WERI-Rb-1 (cell line): ENCODE data around the gene COQ8B.

ENCODE experiments used
- DNase-seq: peaks from one replicate; pipeline ENCODE4 v3.0.0-alpha.2; 2020
- H3K27ac ChIP-seq: fragments of 250-450 bp; sonication (Bioruptor Pico); 2 replicates; pipeline ENCODE4 v1.5.1; 2020; ENCODE audit warnings: mild to moderate bottlenecking, moderate library complexity
- H3K27me3 ChIP-seq: fragments of 250-450 bp; sonication (Bioruptor Pico); 2 replicates; pipeline ENCODE4 v1.5.1; 2021; ENCODE audit warnings: mild to moderate bottlenecking, low read depth, moderate library complexity; ENCODE audit not compliant: insufficient read depth, severe bottlenecking
- H3K36me3 ChIP-seq: fragments of 250-450 bp; sonication (Bioruptor Pico); 2 replicates; pipeline ENCODE4 v1.5.1; 2020; ENCODE audit warnings: mild to moderate bottlenecking, moderate library complexity
- H3K4me3 ChIP-seq: 2 replicates; pipeline ENCODE4 v1.5.1; 2011; ENCODE audit warnings: low read depth, mild to moderate bottlenecking, control low read depth, low read length
- H3K9me3 ChIP-seq: fragments of 250-450 bp; sonication (Bioruptor Pico); 2 replicates; pipeline ENCODE4 v1.5.1; 2021; ENCODE audit warnings: mild to moderate bottlenecking, moderate library complexity; ENCODE audit not compliant: severe bottlenecking
- TF ChIP-seq, protein P1 (sequence below): IDR thresholded peaks from 2 replicates; pipeline ENCODE4 v1.5.1; 2011; ENCODE audit warnings: low read depth, mild to moderate bottlenecking, control low read depth, inconsistent platforms, low read length

The COQ8B gene

DNA sequence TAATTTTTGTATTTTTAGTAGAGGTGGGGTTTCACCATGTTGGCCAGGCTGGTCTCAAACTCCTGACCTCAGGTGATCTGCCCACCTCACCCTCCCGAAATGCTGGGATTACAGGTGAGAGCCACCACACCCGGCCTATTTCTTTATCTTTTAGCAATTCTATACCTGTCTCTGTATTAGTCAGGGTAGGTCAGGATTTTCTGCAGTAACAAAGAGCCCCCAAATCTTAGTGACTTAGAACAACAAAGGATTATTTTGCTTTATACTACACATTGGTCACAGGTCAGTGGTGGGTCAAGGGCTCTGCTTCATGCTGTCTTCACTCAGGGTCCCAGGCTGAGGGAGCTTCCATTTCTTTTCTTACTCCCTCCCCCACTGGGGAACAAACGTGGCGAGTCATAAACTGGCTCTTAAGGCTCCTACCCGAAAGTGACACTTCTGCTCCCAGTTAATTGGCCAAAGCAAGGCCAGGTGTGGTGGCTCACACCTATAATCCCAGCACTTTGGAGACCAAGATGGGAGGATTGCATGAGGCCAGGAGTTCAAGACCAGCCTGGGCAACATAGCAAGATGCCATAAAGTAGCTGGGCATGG, 7.1 kb upstream of the COQ8B start:
- Histone ChIP-seq H3K27ac (no peak overlapping the region), H3K36me3 (peaks cover 31% of the 10 kb centered on the region), H3K9me3 (peaks cover 6% of the 10 kb centered on the region), H3K4me3 (no peak overlapping the region), H3K27me3 (no peaks in the 10 kb centered on the region)
- no peak for DNase-seq
- TF ChIP-seq, protein P1, sequence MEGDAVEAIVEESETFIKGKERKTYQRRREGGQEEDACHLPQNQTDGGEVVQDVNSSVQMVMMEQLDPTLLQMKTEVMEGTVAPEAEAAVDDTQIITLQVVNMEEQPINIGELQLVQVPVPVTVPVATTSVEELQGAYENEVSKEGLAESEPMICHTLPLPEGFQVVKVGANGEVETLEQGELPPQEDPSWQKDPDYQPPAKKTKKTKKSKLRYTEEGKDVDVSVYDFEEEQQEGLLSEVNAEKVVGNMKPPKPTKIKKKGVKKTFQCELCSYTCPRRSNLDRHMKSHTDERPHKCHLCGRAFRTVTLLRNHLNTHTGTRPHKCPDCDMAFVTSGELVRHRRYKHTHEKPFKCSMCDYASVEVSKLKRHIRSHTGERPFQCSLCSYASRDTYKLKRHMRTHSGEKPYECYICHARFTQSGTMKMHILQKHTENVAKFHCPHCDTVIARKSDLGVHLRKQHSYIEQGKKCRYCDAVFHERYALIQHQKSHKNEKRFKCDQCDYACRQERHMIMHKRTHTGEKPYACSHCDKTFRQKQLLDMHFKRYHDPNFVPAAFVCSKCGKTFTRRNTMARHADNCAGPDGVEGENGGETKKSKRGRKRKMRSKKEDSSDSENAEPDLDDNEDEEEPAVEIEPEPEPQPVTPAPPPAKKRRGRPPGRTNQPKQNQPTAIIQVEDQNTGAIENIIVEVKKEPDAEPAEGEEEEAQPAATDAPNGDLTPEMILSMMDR = no peak

DNA sequence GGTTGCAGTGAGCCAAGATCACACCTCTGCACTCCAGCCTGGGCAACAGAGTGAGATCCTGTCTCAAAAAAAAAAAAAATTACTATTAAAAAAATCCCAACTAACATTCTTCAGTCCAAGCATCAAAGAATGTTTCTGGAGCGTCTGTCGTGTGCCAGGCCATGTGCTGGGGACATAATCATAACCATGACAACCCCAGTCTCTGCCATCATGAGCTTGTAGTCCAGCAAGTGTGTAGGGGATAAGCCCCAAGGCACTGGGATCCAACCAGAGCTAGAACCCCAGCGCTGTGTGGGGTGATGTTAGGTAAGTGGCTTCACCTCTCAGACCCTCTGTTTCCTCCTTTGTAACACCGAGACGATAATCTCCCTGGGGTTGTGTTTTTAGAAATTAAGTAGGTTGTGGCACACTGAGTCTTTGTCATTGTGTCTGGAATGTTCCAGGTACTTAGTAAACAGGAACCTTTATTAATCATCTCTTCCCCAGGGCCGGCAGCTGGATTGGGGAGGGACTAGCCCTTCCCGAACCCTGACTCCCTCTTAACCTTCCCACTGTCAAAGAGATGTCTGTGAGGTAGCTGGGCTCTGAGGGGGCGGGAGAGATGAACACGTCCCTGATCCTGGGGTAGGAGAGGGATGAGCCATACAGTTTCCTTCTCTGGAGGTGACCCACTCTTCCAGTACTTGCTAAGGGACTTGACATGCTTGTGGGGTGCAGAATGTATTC, 5.4 kb upstream of the COQ8B start:
- Histone ChIP-seq H3K36me3 (peaks cover 18% of the 10 kb centered on the region), H3K27me3 (no peaks in the 10 kb centered on the region), H3K9me3 (peaks cover 6% of the 10 kb centered on the region), H3K27ac (peak overlapping the region; percentile 0; the same call in 1 of the 2 replicates), H3K4me3 (no peak overlapping the region)
- TF ChIP-seq, protein P1 = no peak
- DNase-seq = no peak

DNA sequence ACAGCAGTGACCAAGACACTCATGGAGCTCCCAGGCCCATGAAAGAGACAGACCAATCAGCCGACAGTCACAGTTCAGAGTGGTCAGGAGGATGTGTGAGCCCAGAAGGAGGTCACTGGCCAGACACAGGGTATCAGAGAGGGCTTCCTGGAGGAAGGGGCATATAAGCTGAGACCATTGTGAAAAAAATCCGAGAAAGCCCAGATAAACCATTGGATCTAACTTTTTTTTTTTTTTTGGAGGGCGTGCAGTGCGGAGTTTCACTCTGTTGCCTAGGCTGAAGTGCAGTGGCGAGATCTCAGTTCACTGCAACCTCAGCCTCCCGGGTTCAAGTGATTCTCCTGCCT, 4.4 kb upstream of the COQ8B start:
- TF ChIP-seq, protein P1 = no peak
- Histone ChIP-seq H3K36me3 (peaks cover 18% of the 10 kb centered on the region), H3K4me3 (no peak overlapping the region), H3K27me3 (no peaks in the 10 kb centered on the region), H3K27ac (no peak overlapping the region), H3K9me3 (peaks cover 6% of the 10 kb centered on the region)
- DNase-seq = no peak

DNA sequence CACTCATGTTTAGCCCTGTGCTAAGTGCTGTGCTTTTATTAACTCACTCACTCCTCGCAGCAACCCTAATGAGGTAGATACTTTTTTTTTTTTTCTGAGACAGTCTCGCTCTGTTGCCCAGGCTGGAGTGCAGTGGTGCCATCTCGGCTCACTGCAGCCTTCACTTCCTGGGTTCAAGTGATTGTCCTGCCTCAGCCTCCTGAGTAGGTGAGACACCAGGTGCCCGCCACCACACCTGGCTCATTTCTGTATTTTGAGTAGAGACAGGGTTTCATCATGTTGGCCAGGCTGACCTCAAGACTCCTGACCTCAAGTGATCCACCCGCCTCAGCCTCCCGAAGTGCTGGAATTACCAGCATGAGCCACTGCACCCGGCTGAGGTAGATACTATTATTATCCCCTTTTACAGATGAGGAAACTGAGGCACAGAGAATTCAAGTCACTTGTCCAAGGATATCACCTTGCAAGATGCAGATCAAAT, 2.8 kb upstream of the COQ8B start:
- no peaks in the 10 kb centered on the region for H3K27me3 ChIP-seq
- peak overlapping the region; percentile 85 for H3K27ac ChIP-seq
- H3K36me3 ChIP-seq = peaks cover 17% of the 10 kb centered on the region
- DNase-seq = no peak
- TF ChIP-seq, protein P1 = no peak
- H3K9me3 ChIP-seq = peaks cover 6% of the 10 kb centered on the region
- peak overlapping the region; percentile 88 for H3K4me3 ChIP-seq

DNA sequence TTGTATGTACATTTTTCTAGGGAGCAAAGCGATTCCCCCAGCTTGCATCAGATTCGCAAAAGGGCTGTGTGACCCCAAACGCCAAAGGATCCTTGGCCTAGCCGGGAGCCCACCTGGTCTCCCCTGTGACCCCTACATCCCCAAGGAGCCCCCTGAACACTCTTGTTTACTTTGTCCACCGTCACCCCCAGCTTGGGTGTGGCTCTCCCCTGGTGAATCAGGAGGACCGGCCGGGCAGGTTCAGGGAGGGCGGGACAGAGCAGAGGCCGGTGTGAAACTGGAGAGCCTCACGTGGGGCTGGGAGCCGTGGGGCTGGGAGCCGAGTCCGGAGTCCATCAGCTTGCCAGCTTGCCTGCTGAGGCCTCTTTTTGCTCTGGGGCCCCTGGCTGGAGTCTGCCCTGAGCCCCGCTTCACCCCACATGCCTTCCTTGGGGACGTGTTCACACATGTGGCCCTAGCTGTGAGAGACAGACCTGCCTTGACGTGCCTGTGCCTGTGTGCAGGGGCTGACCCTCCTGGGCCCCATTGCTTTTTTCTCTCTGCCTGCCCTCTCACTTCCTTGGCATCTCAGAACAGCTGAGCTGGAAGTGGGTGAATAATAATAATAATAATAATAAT, 2.2 kb upstream of the COQ8B start:
- H3K4me3 ChIP-seq = peak overlapping the region; percentile 88
- TF ChIP-seq, protein P1 = no peak
- peaks cover 13% of the 10 kb centered on the region for H3K36me3 ChIP-seq
- no peaks in the 10 kb centered on the region for H3K27me3 ChIP-seq
- H3K9me3 ChIP-seq = peaks cover 5% of the 10 kb centered on the region
- peak; percentile 58 for DNase-seq
- H3K27ac ChIP-seq = peak overlapping the region; percentile 85
